Measurements from ENCODE around the gene F13A1.

The F13A1 gene

GRCh38 chr6:6239598-6240581, 80.6 kb downstream of the F13A1 start:
- no peak for DNase-seq

GRCh38 chr6:6236730-6237469, 83.6 kb downstream of the F13A1 start:
- DNase-seq: no peak

- no peak for DNase-seq
These were observed 84.7 kb downstream of the F13A1 start for GRCh38 chr6:6235786-6236185.

GRCh38 chr6:6234963-6235362, 85.5 kb downstream of the F13A1 start:
- no peak for DNase-seq

- DNase-seq: no peak
These were observed 90.2 kb downstream of the F13A1 start for GRCh38 chr6:6230286-6230685.

GRCh38 chr6:6227896-6228295, 92.6 kb downstream of the F13A1 start:
- no peak for DNase-seq

GRCh38 chr6:6225885-6226529, 94.5 kb downstream of the F13A1 start:
- DNase-seq: no peak

GRCh38 chr6:6224933-6225486, 95.5 kb downstream of the F13A1 start:
- no peak for DNase-seq

GRCh38 chr6:6221787-6222535, 98.5 kb downstream of the F13A1 start:
- DNase-seq: no peak

GRCh38 chr6:6220718-6221117, 99.7 kb downstream of the F13A1 start:
- DNase-seq: no peak

GRCh38 chr6:6219716-6220115, 100.7 kb downstream of the F13A1 start:
- no peak for DNase-seq

- no peak for DNase-seq
These were observed 101.7 kb downstream of the F13A1 start for GRCh38 chr6:6218759-6219085.

- no peak for DNase-seq
These were observed 102.4 kb downstream of the F13A1 start for GRCh38 chr6:6217855-6218758.

GRCh38 chr6:6210994-6211393, 109.5 kb downstream of the F13A1 start:
- no peak for DNase-seq

- no peak for DNase-seq
These were observed 117.6 kb downstream of the F13A1 start for GRCh38 chr6:6202886-6203285.

- DNase-seq: no peak
These were observed 119.3 kb downstream of the F13A1 start for GRCh38 chr6:6201200-6201599.

- DNase-seq: no peak
These were observed 120.8 kb downstream of the F13A1 start for GRCh38 chr6:6199678-6200077.

GRCh38 chr6:6196762-6197161, 123.7 kb downstream of the F13A1 start:
- DNase-seq: no peak

- DNase-seq: no peak
These were observed 125.4 kb downstream of the F13A1 start for GRCh38 chr6:6195080-6195479.

- no peak for DNase-seq
These were observed 127.2 kb downstream of the F13A1 start for GRCh38 chr6:6193221-6193745.

- DNase-seq: no peak
These were observed 128.6 kb downstream of the F13A1 start for GRCh38 chr6:6191909-6192308.
